ENCODE data around the gene MAPKAPK3.

DNA sequence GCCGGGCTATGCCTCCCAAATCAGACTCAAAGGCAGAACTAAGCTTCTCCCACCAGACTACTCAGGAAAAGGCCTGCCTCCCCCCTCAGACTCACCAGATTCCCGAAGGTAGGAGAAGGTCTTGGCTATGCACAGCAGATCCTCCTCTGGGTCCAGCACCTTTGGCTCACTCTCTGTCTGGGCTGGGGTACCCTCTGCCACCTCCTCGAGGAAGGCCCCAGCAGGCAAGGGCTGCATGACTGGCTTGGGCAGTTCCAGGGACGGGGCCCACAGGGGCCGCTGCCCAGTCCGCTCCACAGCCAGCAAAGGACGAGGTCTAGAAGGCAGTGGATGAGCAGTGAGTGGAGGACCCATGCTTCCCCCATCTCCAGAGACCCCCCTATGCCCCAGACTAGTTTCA, 8.7 kb upstream of the MAPKAPK3 start:
- TF ChIP-seq, protein P1, sequence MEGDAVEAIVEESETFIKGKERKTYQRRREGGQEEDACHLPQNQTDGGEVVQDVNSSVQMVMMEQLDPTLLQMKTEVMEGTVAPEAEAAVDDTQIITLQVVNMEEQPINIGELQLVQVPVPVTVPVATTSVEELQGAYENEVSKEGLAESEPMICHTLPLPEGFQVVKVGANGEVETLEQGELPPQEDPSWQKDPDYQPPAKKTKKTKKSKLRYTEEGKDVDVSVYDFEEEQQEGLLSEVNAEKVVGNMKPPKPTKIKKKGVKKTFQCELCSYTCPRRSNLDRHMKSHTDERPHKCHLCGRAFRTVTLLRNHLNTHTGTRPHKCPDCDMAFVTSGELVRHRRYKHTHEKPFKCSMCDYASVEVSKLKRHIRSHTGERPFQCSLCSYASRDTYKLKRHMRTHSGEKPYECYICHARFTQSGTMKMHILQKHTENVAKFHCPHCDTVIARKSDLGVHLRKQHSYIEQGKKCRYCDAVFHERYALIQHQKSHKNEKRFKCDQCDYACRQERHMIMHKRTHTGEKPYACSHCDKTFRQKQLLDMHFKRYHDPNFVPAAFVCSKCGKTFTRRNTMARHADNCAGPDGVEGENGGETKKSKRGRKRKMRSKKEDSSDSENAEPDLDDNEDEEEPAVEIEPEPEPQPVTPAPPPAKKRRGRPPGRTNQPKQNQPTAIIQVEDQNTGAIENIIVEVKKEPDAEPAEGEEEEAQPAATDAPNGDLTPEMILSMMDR (IDR thresholded peaks at IDR 0.05): no peak
- TF ChIP-seq POLR2A (IDR thresholded peaks at IDR 0.05): no peak
